GM18868 (cell line): Measurements from ENCODE around the gene MYCBPAP.

Experiments used
- ATAC-seq: cut with Tn5 transposase; IDR thresholded peaks from one replicate; pipeline ENCODE4 v1.9.1; 2021; ENCODE audit warnings: mild to moderate bottlenecking, moderate library complexity; ENCODE audit not compliant: unreplicated experiment

The MYCBPAP gene

DNA sequence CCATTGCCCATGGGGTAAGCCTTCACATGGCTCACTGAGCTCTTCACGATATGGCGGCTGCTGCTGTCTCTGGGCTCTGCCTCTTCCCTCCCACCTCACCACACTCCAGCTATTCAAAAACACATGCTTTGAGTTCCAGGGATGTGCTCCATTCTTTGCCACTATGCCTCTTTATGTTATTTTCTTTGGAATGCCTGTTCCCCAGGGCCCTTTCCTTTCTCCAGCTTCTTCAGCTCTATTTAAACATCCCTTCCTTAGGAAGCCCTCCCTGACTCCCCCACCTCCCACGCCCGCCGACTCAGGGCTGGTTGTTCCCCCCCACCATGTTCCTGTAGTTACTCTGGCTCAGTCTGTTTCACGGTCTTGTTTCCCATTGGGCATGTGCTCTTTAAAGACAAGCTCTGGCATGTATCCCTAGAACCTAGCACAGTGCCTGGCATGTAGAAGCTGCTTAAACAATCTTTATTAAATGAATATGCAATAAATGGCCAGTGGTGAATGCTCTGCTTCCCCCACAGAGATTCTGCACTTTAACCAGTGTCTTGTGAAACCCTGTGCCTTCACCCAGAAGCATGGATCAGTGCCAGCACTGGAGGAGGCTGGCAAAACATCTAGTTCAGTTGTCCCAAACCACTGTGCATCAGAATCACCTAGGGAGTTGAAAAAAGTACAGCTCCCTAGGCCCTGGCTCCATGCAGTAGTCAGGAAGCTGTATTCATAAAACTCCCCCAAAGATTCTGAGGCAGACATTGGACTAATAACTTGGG, 6.9 kb downstream of the MYCBPAP start:
- ATAC-seq: no peak

DNA sequence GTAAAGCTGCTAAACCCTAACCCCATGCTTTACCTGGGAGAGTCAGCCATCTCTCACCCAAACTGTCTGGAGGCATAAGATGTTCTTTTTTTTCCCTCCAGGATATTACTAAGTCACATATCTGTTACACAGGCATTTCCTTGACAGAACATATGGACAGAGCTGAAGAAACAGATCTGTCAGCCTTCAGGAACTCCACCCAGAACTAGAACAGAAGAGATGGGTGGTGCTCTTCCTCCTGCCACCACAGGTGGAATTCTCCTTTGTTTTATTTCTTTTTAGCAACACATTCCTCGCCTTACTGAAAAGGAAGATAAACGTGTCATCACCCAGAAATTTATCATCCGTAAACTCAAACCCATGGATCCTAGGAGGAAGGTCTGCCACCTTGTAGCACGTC, 8.8 kb downstream of the MYCBPAP start:
- ATAC-seq: no peak

DNA sequence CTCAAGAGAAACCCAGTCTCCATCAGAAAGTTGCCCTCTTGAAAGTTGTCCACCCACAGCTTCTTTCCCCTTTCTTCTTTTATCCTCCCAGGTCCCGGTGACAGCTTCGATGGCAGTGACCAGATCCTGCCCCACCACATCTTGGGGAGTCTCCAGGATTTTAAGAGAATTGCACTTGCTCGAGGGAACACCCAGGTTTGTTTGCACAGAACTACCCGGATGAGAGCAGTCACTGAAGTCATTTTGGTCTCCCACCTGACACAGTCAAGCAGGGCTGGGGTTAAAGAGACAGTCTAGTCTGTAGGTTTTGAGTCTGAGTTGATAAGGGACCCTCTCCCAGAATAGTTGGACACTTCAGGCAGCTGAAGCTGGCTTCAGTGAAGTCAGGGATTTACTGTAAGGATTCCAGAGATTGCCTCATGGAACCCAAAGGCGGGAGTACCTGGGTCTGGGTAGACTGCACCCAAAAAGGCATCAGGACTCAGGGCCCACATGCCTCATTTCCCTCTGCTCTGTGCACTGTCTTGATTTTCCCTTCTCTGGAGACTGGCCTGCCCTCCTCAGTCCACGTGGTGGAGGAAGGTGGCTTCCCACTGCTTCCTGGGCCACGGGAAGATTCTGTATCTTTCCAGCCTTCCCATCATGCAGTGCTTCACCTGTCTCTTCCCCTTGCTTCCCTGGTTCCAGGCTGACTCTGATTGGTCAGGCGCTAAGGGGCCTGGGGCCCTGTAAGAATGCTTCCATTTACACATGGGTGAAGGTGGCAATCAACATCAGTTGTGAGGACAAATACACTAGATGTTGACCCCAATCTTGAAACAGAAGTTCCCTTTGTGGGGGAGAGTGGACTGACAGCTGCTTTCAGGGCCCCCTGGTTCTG, 9.5 kb downstream of the MYCBPAP start:
- ATAC-seq: no peak

DNA sequence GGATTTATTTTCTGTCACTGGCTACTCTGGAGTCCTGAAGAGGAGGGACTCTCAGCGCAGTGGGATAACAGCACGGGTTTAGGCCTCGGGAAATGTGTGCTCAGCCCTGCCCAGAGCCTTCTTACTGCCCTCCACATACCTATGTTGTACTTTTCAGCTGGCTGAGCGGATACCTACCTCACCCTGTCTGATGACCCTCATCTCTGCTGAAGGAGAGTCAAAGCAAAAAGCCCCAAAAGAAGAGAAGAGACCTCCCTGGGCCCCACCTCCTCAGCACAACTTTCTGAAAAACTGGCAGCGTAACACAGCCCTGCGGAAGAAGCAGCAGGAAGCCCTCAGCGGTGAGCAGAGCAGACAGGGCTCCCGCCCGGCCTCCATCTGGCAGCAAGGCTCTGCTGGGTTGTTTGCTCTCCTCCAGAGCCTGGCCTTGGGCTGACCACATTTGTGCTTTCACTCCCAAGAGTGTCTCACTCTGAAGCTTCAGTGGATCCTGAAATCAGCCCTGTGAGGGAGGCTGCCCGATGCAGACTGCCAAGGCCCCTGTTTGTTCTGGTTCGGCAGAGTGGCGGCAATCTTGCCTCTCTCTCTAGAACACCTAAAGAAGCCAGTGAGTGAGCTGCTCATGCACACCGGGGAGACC, 10.3 kb downstream of the MYCBPAP start:
- ATAC-seq: no peak

- no peak for ATAC-seq
Observed at GRCh38 chr17:50519141-50519834, 11.0 kb downstream of the MYCBPAP start.

DNA sequence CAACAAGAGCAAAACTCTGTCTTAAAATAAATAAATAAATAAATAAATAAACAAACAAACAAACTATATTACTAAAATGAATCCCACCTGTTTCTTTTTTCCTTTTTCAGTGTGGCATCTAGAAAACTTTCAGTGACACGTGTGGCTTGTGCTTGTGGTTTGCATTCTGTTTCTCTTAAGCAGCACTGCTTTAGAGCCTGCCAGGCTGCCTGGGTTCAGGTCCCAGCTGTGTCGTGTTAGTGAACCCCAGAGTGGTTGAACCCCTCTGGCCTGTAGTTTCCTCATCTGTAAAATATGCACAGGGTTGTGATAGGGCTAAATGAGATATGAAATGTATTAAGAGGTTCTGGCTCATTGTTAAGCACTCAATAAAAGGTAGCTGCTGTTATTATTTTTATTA, 12.2 kb downstream of the MYCBPAP start:
- no peak for ATAC-seq

DNA sequence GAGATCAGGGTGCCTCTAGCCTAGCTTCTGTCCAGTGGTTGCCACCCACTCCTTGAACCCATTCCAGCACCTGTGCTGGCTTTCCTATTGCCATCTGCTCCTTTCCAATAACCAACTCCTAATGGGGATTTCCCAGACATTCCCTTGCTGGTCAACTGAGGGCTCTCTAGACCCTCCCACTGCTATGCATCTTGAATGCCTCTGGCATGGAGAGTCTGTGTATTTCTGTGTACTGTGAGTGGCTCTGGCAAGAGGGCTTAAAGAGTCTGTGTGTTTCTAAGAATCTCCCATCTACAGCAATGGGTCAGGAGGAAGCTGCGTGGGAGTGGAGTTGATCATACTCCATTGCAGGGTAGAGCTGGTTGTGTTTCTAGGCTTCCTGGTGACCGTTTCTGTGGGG, 13.3 kb downstream of the MYCBPAP start:
- ATAC-seq: no peak

DNA sequence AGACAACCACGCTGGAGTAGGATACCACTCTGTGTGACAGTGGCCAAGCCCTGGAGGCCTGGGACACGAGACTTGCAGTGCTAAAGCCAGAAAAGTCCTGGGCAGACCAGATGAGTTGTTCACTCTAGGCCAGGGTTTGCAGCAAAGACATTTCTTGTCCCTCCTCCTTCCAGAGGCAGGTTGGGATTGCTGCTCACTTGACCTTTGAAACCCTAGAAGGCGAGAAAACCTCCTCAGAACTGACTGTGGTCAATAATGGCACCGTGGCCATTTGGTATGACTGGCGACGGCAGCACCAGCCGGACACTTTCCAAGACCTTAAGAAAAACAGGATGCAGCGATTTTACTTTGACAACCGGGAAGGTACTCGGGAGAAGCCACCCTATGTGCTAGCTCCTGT, 14.5 kb downstream of the MYCBPAP start:
- no peak for ATAC-seq

DNA sequence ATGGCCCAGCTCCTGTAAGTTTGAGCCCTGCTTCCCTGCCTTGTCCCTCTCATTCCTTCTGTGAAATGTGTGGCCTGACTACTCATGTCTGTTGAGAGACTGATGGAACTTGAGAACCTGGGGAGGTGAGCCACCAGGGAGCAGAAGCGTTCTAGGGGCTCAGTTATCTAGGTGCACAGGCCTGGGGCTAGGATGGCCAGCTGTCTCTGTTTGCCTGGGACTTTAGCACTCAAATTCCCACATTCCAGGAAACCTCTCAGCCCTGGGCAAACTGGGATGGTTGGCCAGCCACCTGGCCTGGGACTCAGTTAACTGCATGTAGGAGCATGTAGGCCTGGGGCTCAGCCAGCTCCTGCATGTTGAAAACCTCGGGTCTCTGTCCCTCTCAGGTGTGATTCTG, 15.0 kb downstream of the MYCBPAP start:
- ATAC-seq: no peak

DNA sequence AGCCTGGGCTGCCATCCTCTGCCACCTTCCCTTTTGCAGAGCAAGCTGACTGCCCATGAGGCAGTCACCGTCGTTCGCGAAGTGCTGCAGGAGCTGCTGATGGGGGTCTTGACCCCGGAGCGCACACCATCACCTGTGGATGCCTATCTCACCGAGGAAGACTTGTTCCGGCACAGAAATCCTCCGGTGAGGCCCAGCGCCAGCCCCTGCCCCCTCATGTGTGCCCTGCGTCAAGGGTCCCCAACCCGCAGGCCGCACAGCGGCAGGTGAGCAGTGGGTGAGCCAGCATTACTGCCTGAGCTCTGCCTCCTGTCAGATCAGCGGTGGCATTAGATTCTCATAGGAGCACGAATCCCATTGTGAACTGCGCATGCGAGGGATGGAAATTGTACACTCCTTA, 16.6 kb downstream of the MYCBPAP start:
- no peak for ATAC-seq

DNA sequence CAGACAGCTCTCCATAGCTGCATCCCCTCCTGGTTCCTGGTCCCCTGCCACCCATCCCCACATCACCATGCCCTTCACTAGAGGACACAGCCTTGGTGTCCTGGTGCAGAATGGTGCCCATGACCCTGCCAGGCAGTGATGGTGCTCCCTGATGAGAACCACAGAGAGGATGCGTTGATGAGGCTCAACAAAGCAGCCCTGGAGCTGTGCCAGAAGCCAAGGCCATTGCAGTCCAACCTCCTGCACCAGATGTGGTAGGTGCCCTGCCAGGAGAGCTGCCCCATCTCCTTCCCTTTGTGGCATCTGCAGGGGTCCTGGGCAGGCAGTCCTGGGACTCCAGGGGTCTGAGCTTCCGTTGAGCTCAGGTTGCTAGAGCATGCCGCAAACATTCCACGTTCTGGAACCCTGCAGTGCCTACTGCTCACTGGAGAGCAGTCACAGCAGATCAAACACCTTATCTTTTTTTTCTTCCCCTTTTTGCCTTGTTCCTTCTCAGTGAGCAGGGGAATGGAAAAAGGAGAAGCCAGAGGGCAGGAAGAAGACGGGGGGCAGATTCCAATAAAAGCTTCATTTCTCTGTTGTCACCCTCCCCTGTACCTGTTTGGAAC, 19.0 kb downstream of the MYCBPAP start:
- no peak for ATAC-seq

- no peak for ATAC-seq
Observed at GRCh38 chr17:50527949-50528474, 19.8 kb downstream of the MYCBPAP start.

- no peak for ATAC-seq
Observed at GRCh38 chr17:50529849-50530248, 21.6 kb downstream of the MYCBPAP start.

GRCh38 chr17:50531428-50532025, 23.3 kb downstream of the MYCBPAP start:
- no peak for ATAC-seq

DNA sequence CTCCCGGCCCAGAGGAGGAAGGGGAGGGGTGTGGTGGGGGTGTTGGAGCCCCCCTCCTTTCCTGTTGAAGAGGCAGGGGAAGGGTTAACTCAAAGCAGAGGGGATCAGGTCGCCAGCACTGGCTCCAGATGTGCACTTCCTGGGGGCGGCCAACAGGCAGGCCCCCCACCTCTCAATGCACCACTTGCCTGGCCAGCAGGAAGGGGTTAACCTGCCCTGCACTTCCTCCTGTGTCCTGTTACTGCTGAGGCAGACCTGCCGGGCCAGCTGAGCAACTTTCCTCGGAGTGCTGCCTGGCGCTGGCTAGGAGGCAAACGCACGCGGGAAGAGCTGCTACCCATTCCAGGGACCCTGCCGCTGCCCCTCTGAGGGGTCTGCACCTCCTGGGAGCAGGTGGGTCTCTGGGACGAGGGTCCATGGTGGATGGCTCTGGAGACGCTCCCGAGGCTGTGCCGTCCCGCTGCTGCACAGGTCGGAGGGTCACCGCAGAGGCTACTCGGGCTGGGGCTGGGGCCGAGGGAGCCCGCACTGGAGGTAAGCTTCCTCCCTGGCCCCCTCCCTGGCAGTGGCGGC, 24.3 kb downstream of the MYCBPAP start, which contains the start of gene EPN3:
TSS of gene EPN3 (plus strand) at position 284 of the 573 bp plus-strand sequence. CDS start 3,822 bp downstream, outside the sequence.
- ATAC-seq: no peak

GRCh38 chr17:50533185-50533584, 24.9 kb downstream of the MYCBPAP start:
- no peak for ATAC-seq

- ATAC-seq: no peak
Observed at GRCh38 chr17:50533720-50534148, 25.5 kb downstream of the MYCBPAP start.

DNA sequence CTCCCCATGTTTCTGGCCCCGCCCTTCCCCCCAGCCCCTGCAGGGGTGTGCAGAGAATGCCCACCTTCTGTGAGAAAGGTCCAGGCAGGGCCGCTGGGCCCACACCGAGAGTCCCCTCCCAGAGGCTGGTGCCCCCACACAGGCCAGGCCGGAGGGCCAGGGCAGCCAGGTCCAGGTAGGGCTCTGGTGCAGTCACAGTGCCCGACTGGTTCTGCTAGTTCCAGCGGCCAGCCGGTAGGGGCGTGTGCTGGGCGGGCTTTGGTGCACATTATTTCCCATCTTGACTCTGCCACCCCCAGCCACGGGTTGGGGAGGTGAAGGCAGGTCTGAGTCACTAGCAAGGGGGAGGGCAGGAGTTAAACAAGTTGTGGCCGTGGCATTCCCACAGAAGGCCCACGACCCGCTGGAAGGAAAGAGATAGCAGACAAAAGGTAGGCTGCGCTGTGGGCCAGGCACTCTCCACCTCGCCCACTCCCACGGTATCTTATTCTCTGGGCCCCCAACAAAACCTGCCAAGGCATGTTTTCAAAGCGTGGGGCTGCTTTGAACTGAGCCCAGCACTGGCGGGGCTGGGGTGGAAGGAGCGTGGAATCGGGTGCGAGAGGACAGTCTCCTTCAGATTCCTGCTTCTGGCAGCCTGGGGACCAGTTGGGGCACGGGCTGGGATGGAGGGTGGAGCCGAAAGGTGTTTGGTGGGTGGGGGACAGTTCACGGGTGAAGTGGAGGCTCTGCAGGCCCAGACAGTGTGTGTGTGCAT, 26.2 kb downstream of the MYCBPAP start:
- no peak for ATAC-seq

DNA sequence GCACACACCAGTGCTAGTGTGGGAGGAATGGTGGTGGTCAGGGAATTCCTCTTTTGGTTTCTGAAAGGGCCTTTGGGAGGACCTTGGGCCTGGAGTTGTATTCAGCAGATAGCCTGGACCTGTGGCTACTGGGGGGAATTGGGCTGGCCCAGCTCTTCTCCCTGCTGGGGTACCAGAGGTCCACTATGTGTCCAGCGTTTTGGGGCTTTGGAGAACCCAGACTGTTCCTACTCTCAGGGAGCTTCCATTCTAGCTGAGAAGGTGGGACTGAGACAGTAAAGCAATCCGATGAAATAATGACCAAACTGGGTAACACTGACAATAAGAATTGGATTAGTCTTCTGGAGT, 26.7 kb downstream of the MYCBPAP start:
- ATAC-seq: no peak
